Measurements from ENCODE around the gene TNFRSF21.

DNA sequence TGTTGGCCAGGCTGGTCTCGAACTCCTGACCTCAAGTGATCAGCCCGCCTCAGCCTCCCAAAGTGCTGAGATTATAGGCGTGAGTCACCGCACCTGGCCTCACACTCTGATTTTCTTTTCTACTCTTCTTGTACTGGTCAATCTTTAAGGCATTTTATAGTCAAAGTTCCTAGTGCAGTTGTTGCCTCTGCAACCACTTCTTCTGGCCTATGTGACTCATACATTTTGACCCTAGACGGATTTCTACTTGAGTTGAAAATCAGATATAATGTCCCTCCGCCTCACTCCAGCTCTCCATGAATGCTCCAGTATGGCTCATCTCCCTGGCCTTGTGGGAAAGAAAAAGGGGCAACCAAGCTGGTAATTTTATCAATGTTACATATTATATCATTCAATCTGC, 42.4 kb downstream of the TNFRSF21 start:
- no peak for TF ChIP-seq POLR2A (IDR thresholded peaks at IDR 0.05)
- TF ChIP-seq, protein P1, sequence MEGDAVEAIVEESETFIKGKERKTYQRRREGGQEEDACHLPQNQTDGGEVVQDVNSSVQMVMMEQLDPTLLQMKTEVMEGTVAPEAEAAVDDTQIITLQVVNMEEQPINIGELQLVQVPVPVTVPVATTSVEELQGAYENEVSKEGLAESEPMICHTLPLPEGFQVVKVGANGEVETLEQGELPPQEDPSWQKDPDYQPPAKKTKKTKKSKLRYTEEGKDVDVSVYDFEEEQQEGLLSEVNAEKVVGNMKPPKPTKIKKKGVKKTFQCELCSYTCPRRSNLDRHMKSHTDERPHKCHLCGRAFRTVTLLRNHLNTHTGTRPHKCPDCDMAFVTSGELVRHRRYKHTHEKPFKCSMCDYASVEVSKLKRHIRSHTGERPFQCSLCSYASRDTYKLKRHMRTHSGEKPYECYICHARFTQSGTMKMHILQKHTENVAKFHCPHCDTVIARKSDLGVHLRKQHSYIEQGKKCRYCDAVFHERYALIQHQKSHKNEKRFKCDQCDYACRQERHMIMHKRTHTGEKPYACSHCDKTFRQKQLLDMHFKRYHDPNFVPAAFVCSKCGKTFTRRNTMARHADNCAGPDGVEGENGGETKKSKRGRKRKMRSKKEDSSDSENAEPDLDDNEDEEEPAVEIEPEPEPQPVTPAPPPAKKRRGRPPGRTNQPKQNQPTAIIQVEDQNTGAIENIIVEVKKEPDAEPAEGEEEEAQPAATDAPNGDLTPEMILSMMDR (IDR thresholded peaks at IDR 0.05), result no peak
